GM21528 (cell line): Measurements from ENCODE around the gene TSPYL2.

ENCODE experiments used
- ATAC-seq: cut with Tn5 transposase; IDR thresholded peaks from one replicate; pipeline ENCODE4 v1.9.1; 2021; ENCODE audit warnings: mild to moderate bottlenecking, moderate library complexity; ENCODE audit not compliant: unreplicated experiment, low FRiP score

Gene TSPYL2

GRCh38 chrX:53116101-53116500 is 33.9 kb downstream of the TSPYL2 start:
- ATAC-seq: no peak

GRCh38 chrX:53122013-53122412 is 39.8 kb downstream of the TSPYL2 start:
- no peak for ATAC-seq

GRCh38 chrX:53125506-53125905 is 43.3 kb downstream of the TSPYL2 start:
- ATAC-seq: no peak

- no peak for ATAC-seq
Observed at GRCh38 chrX:53126377-53126776, 44.2 kb downstream of the TSPYL2 start.

GRCh38 chrX:53128097-53128749 is 46.1 kb downstream of the TSPYL2 start:
- ATAC-seq: no peak

- no peak for ATAC-seq
Observed at GRCh38 chrX:53133400-53133799, 51.2 kb downstream of the TSPYL2 start.

- ATAC-seq: no peak
Observed at GRCh38 chrX:53135581-53135980, 53.4 kb downstream of the TSPYL2 start.
